Measurements from ENCODE around the gene NFYB. TPM values are rescaled to one million over a fixed set of nuclear protein-coding genes. Genes with fewer than 3 reads are reported as not detected.

Gene NFYB
- total RNA-seq, 1 experiment from 2014 or later: 36.7 TPM

DNA sequence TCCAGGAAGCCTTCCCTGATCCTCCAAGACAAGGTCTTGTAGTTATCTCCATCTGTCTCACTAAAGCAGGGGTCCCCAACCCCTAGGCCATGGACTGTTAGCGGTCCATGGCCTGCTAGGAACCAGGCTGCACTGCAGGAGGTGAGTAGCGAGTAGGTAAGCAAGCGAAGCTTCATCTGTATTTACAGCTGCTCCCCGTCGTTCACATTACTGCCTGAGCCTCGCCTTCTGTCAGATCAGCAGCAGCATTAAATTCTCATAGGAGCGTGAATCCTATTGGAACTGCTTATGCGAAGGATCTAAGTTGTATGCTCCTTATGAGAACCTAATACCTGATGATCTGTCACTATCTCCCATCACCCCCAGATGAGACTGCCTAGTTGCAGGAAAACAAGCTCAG, 12.4 kb upstream of the NFYB start:
- Histone ChIP-seq H3K36me3 (ENCODE audit: low read depth) (no peaks in the 10 kb centered on the region), H3K4me1 (replicated peaks; ENCODE audit: insufficient read depth) (peaks cover 13% of the 10 kb centered on the region), H3K4me3 (no peak overlapping the region), H4K20me1 (ENCODE audit: insufficient read depth) (no peaks in the 10 kb centered on the region), H2AFZ (no peak overlapping the region), H3K27me3 (ENCODE audit: insufficient read depth, low read depth) (no peaks in the 10 kb centered on the region), H3K79me2 (ENCODE audit: low read depth) (no peaks in the 10 kb centered on the region), H3F3A (ENCODE audit: insufficient read depth, low read depth) (peaks cover 6% of the 10 kb centered on the region; the same call in 1 of the 2 replicates), H3K27ac (no peak overlapping the region), H3K9me2 (ENCODE audit: insufficient read depth) (no peaks in the 10 kb centered on the region), H3K9me3 (ENCODE audit: insufficient read depth, low read depth) (peaks cover 5% of the 10 kb centered on the region), H3K4me2 (no peak overlapping the region)
- BruUV-seq (replicated peaks): no TSS peak
- no peak for DNase-seq
- TF ChIP-seq, protein P1, sequence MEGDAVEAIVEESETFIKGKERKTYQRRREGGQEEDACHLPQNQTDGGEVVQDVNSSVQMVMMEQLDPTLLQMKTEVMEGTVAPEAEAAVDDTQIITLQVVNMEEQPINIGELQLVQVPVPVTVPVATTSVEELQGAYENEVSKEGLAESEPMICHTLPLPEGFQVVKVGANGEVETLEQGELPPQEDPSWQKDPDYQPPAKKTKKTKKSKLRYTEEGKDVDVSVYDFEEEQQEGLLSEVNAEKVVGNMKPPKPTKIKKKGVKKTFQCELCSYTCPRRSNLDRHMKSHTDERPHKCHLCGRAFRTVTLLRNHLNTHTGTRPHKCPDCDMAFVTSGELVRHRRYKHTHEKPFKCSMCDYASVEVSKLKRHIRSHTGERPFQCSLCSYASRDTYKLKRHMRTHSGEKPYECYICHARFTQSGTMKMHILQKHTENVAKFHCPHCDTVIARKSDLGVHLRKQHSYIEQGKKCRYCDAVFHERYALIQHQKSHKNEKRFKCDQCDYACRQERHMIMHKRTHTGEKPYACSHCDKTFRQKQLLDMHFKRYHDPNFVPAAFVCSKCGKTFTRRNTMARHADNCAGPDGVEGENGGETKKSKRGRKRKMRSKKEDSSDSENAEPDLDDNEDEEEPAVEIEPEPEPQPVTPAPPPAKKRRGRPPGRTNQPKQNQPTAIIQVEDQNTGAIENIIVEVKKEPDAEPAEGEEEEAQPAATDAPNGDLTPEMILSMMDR (conservative IDR thresholded peaks at IDR 0.05): no peak
- TF ChIP-seq EZH2 (IDR thresholded peaks at IDR 0.05; ENCODE audit: low read depth): no peak
- ChIA-PET POLR2A (ENCODE audit: unreplicated experiment) (no interaction called here), CTCF (no interaction called here)
- intact Hi-C loops (cut with micrococcal nuclease; ENCODE audit: unreplicated experiment): no loop called here

DNA sequence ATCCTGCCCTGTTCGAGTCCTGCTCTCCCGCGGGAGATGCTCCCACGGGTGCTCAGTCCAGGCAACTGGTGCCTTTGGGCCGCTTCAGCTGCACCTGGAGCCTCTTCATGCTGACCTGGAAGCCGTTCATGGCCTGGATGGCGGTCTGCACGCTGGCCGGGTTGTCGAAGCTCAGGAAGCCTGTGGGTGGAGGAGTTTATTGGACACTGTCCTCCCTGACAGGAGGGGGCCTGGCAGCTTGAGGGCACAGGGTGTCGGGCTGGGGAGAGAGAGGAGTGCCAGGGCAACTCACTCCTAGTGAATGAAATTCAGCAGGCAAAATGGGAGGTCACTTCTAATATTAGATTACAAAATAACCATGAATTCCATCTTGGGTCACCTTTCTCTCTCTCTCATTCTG, 9.3 kb upstream of the NFYB start:
- intact Hi-C loops (cut with micrococcal nuclease; ENCODE audit: unreplicated experiment): no loop called here
- DNase-seq: no peak
- H2AFZ ChIP-seq: no peak overlapping the region

DNA sequence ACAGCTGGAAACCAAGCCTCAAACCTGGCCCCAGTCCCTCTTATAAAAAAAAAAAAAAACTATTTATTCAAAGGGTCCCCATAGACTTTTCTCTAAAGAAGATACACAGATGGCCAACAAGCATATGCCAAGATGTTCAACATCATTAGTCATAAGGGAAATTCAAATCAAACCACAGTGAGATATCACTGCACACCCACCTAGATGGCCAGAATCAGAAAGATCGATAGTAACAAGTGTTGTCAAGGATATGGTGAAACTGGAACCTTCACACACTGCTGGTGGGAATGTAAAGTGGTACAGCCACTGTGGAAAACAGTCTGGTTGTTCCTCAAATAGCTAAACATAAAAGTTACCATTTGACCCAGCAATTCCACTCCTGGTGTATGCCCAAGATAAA, 5.9 kb upstream of the NFYB start:
- DNase-seq: no peak
- no peak overlapping the region for H3K4me2 ChIP-seq
- no peaks in the 10 kb centered on the region for H3K9me2 ChIP-seq (ENCODE audit: insufficient read depth)
- H3K4me3 ChIP-seq: no peak overlapping the region
- H3K9me3 ChIP-seq (ENCODE audit: insufficient read depth, low read depth): peaks cover 7% of the 10 kb centered on the region
- POLR2A ChIA-PET (ENCODE audit: unreplicated experiment): interaction anchor here (0.5 kb wide), 1 partner anchor 12 kb away, joined by 3 read pairs; no protein-coding TSS in a partner anchor
- peaks cover 1% of the 10 kb centered on the region; the same call in 1 of the 2 replicates for H3K4me1 ChIP-seq (replicated peaks; ENCODE audit: insufficient read depth)
- H2AFZ ChIP-seq: no peak overlapping the region
- H3K27ac ChIP-seq: no peak overlapping the region
- intact Hi-C loops (cut with micrococcal nuclease; ENCODE audit: unreplicated experiment): no loop called here
- H3F3A ChIP-seq (ENCODE audit: insufficient read depth, low read depth): no peaks in the 10 kb centered on the region
- no peak for TF ChIP-seq EZH2 (IDR thresholded peaks at IDR 0.05; ENCODE audit: low read depth)
- TF ChIP-seq, protein P1 (conservative IDR thresholded peaks at IDR 0.05): no peak
- CTCF ChIA-PET: no interaction called here
- no peaks in the 10 kb centered on the region for H4K20me1 ChIP-seq (ENCODE audit: insufficient read depth)
- H3K36me3 ChIP-seq (ENCODE audit: low read depth): no peaks in the 10 kb centered on the region
- no TSS peak for BruUV-seq (replicated peaks)
- H3K27me3 ChIP-seq (ENCODE audit: insufficient read depth, low read depth): no peaks in the 10 kb centered on the region
- H3K79me2 ChIP-seq (ENCODE audit: low read depth): no peaks in the 10 kb centered on the region

More for the DNA sequence above, 9.3 kb upstream of the NFYB start:
- Histone ChIP-seq H3K4me2 (no peak overlapping the region), H3K9me2 (ENCODE audit: insufficient read depth) (no peaks in the 10 kb centered on the region), H3K4me3 (no peak overlapping the region), H3K79me2 (ENCODE audit: low read depth) (no peaks in the 10 kb centered on the region), H3K4me1 (replicated peaks; ENCODE audit: insufficient read depth) (no peaks in the 10 kb centered on the region), H3K27me3 (ENCODE audit: insufficient read depth, low read depth) (no peaks in the 10 kb centered on the region), H3K36me3 (ENCODE audit: low read depth) (no peaks in the 10 kb centered on the region), H3K9me3 (ENCODE audit: insufficient read depth, low read depth) (peaks cover 7% of the 10 kb centered on the region), H3F3A (ENCODE audit: insufficient read depth, low read depth) (no peaks in the 10 kb centered on the region), H4K20me1 (ENCODE audit: insufficient read depth) (no peaks in the 10 kb centered on the region), H3K27ac (no peak overlapping the region)
- CTCF ChIA-PET: no interaction called here
- POLR2A ChIA-PET (ENCODE audit: unreplicated experiment): no interaction called here
- TF ChIP-seq, protein P1 (conservative IDR thresholded peaks at IDR 0.05): no peak
- no peak for TF ChIP-seq EZH2 (IDR thresholded peaks at IDR 0.05; ENCODE audit: low read depth)
- BruUV-seq (replicated peaks): no TSS peak

All from PC-9 (cell line).